ENCODE measurements around the gene C1orf159. TPM values are rescaled to one million over a fixed set of nuclear protein-coding genes. Genes with fewer than 3 reads are reported as not detected.
A peak's percentile ranks its signal among the peaks of the same experiment; 100 is the strongest.

C1orf159 gene
- total and polyA plus RNA-seq, 12 donors: 0.55 to 54.3 (median 11.3) TPM

DNA sequence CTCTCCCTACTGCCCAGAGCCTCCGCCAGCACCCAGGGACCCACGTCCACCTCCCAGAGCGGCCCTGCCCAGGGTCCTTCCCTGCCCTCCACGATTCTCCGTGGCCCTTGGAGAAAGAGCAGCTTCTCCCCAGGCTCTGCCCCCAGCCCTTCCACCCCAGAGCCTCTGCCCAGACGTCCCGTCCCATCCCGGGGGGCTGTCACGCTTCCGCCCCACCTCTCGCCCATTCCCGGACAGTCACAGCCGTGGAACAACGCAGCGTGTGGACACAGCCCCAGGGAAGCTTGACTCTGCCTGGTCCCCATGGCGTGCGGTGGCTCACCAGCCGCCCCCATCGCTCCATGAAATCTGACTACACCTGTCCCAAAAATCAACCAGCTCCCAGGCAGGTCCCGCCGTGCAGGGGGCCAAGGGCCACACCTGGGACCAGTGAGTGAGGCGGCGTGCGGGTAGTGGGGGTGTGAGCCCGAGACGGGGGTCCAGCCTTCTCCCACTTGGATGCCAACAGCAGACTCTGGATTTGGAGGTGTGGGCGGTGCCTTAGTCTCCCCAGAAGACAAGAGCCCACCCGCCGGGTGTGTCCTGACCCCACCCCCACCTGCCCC lies 45.3 kb upstream of the C1orf159 start:
- WGBS, 4 donors: 77 to 85% (median 79%) methylated on average over 20 to 29 of the region's 29 CpGs
- Histone ChIP-seq H3K36me3 (replicated peaks in 1 of 2) (no peaks in the 10 kb centered on the region), H3K4me1 (replicated peaks in 1 of 2) (peaks cover 8 to 13% of the 10 kb centered on the region in 2 donors), H3K4me3 (no peak overlapping the region), H3K9me3 (replicated peaks in 1 of 3) (no peaks in the 10 kb centered on the region), H3K27ac (no peak overlapping the region), H3K27me3 (peaks cover 21% of the 10 kb centered on the region)
- TF ChIP-seq, protein P1, sequence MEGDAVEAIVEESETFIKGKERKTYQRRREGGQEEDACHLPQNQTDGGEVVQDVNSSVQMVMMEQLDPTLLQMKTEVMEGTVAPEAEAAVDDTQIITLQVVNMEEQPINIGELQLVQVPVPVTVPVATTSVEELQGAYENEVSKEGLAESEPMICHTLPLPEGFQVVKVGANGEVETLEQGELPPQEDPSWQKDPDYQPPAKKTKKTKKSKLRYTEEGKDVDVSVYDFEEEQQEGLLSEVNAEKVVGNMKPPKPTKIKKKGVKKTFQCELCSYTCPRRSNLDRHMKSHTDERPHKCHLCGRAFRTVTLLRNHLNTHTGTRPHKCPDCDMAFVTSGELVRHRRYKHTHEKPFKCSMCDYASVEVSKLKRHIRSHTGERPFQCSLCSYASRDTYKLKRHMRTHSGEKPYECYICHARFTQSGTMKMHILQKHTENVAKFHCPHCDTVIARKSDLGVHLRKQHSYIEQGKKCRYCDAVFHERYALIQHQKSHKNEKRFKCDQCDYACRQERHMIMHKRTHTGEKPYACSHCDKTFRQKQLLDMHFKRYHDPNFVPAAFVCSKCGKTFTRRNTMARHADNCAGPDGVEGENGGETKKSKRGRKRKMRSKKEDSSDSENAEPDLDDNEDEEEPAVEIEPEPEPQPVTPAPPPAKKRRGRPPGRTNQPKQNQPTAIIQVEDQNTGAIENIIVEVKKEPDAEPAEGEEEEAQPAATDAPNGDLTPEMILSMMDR (IDR thresholded peaks at IDR 0.05): no peak
- no peak for TF ChIP-seq POLR2A (IDR thresholded peaks at IDR 0.05)
- intact Hi-C loops (cut with DNase I): no loop called here
- DNase-seq: no peak

DNA sequence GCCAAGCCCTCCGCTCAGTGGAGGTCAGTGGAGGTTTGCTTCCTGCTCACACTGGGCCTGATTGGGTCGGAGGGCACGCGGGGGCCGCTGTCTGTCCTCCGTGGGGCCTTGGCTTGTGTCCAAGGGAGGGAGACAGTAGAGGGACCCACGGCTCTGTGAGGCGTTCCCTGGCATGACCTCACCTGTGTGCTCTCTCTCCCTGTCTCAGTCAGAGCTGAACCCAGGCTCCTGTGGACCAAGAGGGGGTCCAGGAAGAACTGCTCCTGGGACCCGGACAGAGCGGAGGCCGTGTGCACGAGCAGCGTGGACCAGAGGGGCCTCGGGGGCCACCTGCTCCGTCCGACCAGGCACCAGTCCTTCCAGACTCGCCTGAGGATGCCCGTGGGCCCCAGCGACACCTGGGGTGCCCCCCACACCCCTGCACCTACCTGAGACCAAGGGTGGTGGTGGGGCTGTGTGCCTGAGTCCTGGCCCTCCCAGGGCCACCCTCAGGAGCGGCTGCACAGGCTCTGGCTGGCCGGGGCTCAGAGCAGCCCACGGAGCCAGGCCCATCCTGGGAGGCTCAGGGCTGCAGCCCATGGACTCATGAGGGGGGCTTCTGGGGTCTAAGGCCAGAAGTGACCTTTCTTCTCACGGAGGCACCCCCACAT lies 44.5 kb upstream of the C1orf159 start:
- Histone ChIP-seq H3K27ac (no peak overlapping the region), H3K4me1 (replicated peaks in 1 of 2) (peaks cover 8 to 13% of the 10 kb centered on the region in 2 donors), H3K36me3 (replicated peaks in 1 of 2) (no peaks in the 10 kb centered on the region), H3K4me3 (no peak overlapping the region), H3K27me3 (peaks cover 18% of the 10 kb centered on the region), H3K9me3 (replicated peaks in 1 of 3) (no peaks in the 10 kb centered on the region)
- 70 to 86% (median 84%) methylated on average over 9 to 23 of the region's 23 CpGs for WGBS, 4 donors
- no peak for DNase-seq
- intact Hi-C loops (cut with DNase I): no loop called here
- TF ChIP-seq, protein P1 (IDR thresholded peaks at IDR 0.05): no peak
- no peak for TF ChIP-seq POLR2A (IDR thresholded peaks at IDR 0.05)

DNA sequence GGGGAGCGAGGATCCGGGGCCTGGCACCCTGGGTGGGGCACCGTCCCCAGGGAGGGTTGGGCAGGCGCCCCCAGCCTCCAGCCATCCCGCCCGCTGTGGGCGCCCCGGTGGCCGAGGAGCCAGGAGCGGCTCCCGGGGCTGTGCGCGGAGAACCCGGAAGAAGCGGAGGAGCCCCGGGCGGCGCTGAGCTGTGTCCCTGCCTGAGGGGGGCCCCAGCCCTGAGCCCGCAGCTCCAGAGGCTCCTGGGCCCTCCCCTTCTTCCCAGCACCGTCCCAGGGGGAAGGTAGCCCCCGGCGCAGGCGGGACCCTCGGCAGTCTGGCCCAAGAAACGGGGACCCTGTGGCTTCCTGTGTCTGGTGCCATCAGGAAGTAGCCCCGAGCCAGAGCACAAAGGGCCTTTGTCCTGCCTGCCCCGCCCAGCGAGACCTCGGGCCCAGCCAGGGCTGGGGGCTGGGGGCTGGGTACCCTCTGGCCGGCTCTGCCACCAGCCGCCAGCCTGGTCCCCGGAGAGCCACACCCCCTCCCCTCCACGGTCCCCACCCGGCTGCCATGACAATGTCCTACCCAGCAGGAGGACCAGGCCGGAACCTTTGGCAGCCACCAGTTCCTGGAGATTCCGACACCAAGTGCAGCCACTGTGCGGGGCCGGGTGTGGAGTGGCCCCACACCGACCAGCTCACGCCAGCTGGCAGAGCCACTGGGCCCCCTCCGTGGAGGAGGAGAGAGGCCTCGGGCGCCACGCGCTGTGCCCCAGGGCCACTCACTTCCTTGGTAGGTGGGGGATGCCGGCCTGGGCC lies 42.2 kb upstream of the C1orf159 start:
- Histone ChIP-seq H3K9me3 (replicated peaks in 1 of 3) (no peaks in the 10 kb centered on the region), H3K27ac (peak overlapping the region in 4 of 5 donors; percentile 77 to 87 (median 85)), H3K4me3 (peak overlapping the region in 3 of 4 donors; percentile 33 to 73 (median 65)), H3K4me1 (replicated peaks in 1 of 2) (peaks cover 8 to 13% of the 10 kb centered on the region in 2 donors), H3K36me3 (replicated peaks in 1 of 2) (no peaks in the 10 kb centered on the region), H3K27me3 (peaks cover 11% of the 10 kb centered on the region)
- TF ChIP-seq, protein P1 (IDR thresholded peaks at IDR 0.05): peak in 1 of 6 experiments; percentile 6
- no peak for TF ChIP-seq POLR2A (IDR thresholded peaks at IDR 0.05)
- WGBS, 4 donors: 18 to 60% (median 24%) methylated on average over 1 to 46 of the region's 46 CpGs
- peak in 6 of 7 donors; percentile 16 to 58 (median 30) for DNase-seq
- intact Hi-C loops (cut with DNase I): no loop called here

DNA sequence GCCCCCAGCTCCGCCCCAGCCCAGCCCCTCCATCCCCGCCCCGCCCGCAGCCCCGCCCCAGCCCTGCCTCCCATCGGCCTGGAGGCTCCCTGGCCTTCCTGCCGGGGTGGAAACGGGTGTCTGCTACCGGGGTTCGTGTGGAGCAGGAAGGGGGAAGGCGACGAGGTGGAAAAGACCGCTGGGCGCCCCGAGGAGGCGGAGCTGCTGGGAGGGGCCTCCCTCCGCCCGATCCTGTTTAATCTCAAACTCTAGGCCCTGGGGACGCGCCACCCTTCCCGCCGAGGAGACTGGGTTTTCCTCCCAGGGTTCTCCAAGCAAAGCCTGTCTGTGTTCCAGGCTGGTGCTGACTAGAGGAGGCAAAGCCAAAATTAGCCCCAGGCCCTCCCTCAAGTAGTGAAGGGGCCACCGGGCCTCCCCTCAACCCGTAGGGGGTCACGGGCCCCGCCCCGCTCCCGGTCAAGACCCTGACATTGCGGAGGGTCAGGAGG lies 41.6 kb upstream of the C1orf159 start:
- peak overlapping the region in 3 of 4 donors; percentile 33 to 73 (median 65) for H3K4me3 ChIP-seq
- H3K27ac ChIP-seq: peak overlapping the region in 4 of 5 donors; percentile 77 to 87 (median 85)
- whole genome bisulfite sequencing, 4 donors: 0 to 2% (median 1%) methylated on average over 6 to 29 of the region's 29 CpGs
- peaks cover 5% of the 10 kb centered on the region for H3K27me3 ChIP-seq
- H3K36me3 ChIP-seq (replicated peaks in 1 of 2): no peaks in the 10 kb centered on the region
- peaks cover 8 to 13% of the 10 kb centered on the region in 2 donors for H3K4me1 ChIP-seq (replicated peaks in 1 of 2)
- intact Hi-C loops (cut with DNase I): no loop called here
- TF ChIP-seq POLR2A (IDR thresholded peaks at IDR 0.05): peak in 1 of 2 donors; percentile 49
- TF ChIP-seq, protein P1 (IDR thresholded peaks at IDR 0.05): no peak
- DNase-seq: peak; percentile 72 to 90 (median 82)
- H3K9me3 ChIP-seq (replicated peaks in 1 of 3): no peaks in the 10 kb centered on the region
